Measurements from ENCODE around the gene TRAF1.

The TRAF1 gene

GRCh38 chr9:120875954-120876841 lies 50.4 kb downstream of the TRAF1 start:
- Histone ChIP-seq H3K4me1 (peaks cover 32 to 72% (median 58%) of the 10 kb centered on the region in 10 experiments), H3K4me3 (peak overlapping the region; percentile 63 to 81 (median 70)), H3K27ac (peak overlapping the region; percentile 53 to 98 (median 95)), H3K4me2 (peak overlapping the region; percentile 78 to 97 (median 89)), H3K36me3 (peaks cover 23 to 43% (median 35%) of the 10 kb centered on the region in 11 experiments; a peak in 21 of 22 replicates), H3K9ac (peak overlapping the region; percentile 79 to 96 (median 92)), H3K27me3 (no peaks in the 10 kb centered on the region), H3K9me3 (replicated peaks in 1 of 11) (0 out of 22 replicates have a peak, but pooled peaks cover 0 to 3% (median 0%) of the 10 kb centered on the region in 11 experiments), H4K20me1 (no peaks in the 10 kb centered on the region)
- TF ChIP-seq Cebpa-rat (IDR thresholded peaks at IDR 0.05): no peak

- TF ChIP-seq Cebpa-rat (IDR thresholded peaks at IDR 0.05): no peak
- Histone ChIP-seq H3K4me2 (peak overlapping the region; percentile 78 to 97 (median 89)), H3K27ac (peak overlapping the region; percentile 17 to 98 (median 95); a peak in 21 of 22 replicates), H3K36me3 (peaks cover 23 to 47% (median 41%) of the 10 kb centered on the region in 11 experiments; a peak in 21 of 22 replicates), H3K27me3 (no peaks in the 10 kb centered on the region), H3K9me3 (replicated peaks in 1 of 11) (no peaks in the 10 kb centered on the region), H3K4me3 (peak overlapping the region; percentile 63 to 81 (median 70)), H3K9ac (peak overlapping the region; percentile 79 to 96 (median 92)), H4K20me1 (no peaks in the 10 kb centered on the region), H3K4me1 (peaks cover 32 to 66% (median 54%) of the 10 kb centered on the region in 10 experiments)
These were observed 51.0 kb downstream of the TRAF1 start for GRCh38 chr9:120875643-120875953.

GRCh38 chr9:120875195-120875565 lies 51.4 kb downstream of the TRAF1 start:
- H3K4me2 ChIP-seq: peak overlapping the region; percentile 78 to 97 (median 89)
- peaks cover 23 to 51% (median 45%) of the 10 kb centered on the region in 11 experiments; a peak in 21 of 22 replicates for H3K36me3 ChIP-seq
- no peaks in the 10 kb centered on the region for H3K9me3 ChIP-seq (replicated peaks in 1 of 11)
- H3K27ac ChIP-seq: peak overlapping the region in 9 of 11 experiments; percentile 85 to 98 (median 95); a peak in 17 of 22 replicates
- TF ChIP-seq Cebpa-rat (IDR thresholded peaks at IDR 0.05): no peak
- H4K20me1 ChIP-seq: 0 out of 22 replicates have a peak, but pooled peaks cover 0 to 2% (median 0%) of the 10 kb centered on the region in 11 experiments
- no peaks in the 10 kb centered on the region for H3K27me3 ChIP-seq
- peak overlapping the region; percentile 79 to 96 (median 92); a peak in 19 of 22 replicates for H3K9ac ChIP-seq
- H3K4me1 ChIP-seq: peaks cover 36 to 65% (median 58%) of the 10 kb centered on the region in 10 experiments
- peak overlapping the region in 9 of 10 experiments; percentile 63 to 81 (median 71); a peak in 14 of 20 replicates for H3K4me3 ChIP-seq

GRCh38 chr9:120874226-120875194 lies 52.1 kb downstream of the TRAF1 start:
- H3K27me3 ChIP-seq: no peaks in the 10 kb centered on the region
- peaks cover 23 to 58% (median 52%) of the 10 kb centered on the region in 11 experiments; a peak in 21 of 22 replicates for H3K36me3 ChIP-seq
- peak overlapping the region; percentile 3 to 97 (median 87); a peak in 21 of 22 replicates for H3K4me2 ChIP-seq
- H3K27ac ChIP-seq: peak overlapping the region in 9 of 11 experiments; percentile 15 to 98 (median 95); a peak in 14 of 22 replicates
- no peak for TF ChIP-seq Cebpa-rat (IDR thresholded peaks at IDR 0.05)
- peaks cover 0 to 9% (median 0%) of the 10 kb centered on the region in 11 experiments; a peak in 1 of 22 replicates for H4K20me1 ChIP-seq
- H3K9ac ChIP-seq: peak overlapping the region in 9 of 11 experiments; percentile 26 to 96 (median 92); a peak in 14 of 22 replicates
- H3K4me1 ChIP-seq: peaks cover 42 to 65% (median 60%) of the 10 kb centered on the region in 10 experiments
- H3K4me3 ChIP-seq: peak overlapping the region in 1 of 10 experiments; percentile 81; a peak in 1 of 20 replicates
- H3K9me3 ChIP-seq (replicated peaks in 1 of 11): no peaks in the 10 kb centered on the region

- Histone ChIP-seq H3K36me3 (peaks cover 23 to 60% (median 53%) of the 10 kb centered on the region in 11 experiments; a peak in 21 of 22 replicates), H4K20me1 (peaks cover 0 to 9% (median 0%) of the 10 kb centered on the region in 11 experiments; a peak in 1 of 22 replicates), H3K9me3 (replicated peaks in 1 of 11) (no peaks in the 10 kb centered on the region), H3K4me3 (no peak overlapping the region), H3K27me3 (no peaks in the 10 kb centered on the region), H3K4me2 (0 out of 22 replicates have a peak overlapping the region, but pooled peaks of 2 of the 11 experiments have one; percentile 5 to 83), H3K4me1 (peaks cover 43 to 62% (median 56%) of the 10 kb centered on the region in 10 experiments), H3K9ac (peak overlapping the region in 2 of 11 experiments; percentile 26 to 36; a peak in 3 of 22 replicates), H3K27ac (peak overlapping the region in 3 of 11 experiments; percentile 30 to 98 (median 91); a peak in 2 of 22 replicates)
- no peak for TF ChIP-seq Cebpa-rat (IDR thresholded peaks at IDR 0.05)
These were observed 53.1 kb downstream of the TRAF1 start for GRCh38 chr9:120873512-120873911.

DNA sequence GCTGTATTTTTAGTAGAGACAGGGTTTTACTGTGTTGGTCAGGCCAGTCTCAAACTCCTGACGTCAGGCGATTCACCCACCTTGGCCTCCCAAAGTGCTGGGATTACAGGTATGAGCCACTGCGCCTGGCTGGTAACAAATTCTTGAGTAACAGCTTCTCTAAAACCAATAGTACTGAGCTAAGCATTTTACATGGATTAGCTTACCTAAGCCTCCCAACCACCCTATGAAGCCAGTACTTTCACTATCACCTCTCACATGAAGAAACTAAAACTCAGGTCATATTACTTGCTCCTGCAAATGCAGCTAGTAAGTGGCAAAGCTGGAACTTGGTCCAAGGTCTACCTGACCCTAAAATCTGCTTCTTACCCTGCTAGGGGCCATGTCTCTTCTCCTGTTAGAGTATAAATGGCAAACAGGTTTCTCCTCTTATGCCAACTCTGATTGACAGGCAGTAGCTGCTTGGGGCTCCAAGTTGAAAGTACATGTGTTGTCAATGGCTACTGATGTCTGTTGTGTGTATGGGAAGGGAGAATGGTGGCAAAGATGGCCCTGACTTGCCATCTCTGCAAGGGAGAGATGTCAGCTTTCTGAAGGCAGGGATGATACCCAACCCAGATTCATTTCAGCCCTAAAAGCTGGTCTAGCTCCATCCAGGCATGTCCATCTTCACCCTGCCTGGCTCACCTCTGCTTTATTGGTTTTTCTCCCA lies 53.6 kb downstream of the TRAF1 start:
- Histone ChIP-seq H3K9me3 (replicated peaks in 1 of 11) (no peaks in the 10 kb centered on the region), H4K20me1 (peaks cover 0 to 9% (median 0%) of the 10 kb centered on the region in 11 experiments; a peak in 1 of 22 replicates), H3K4me2 (0 out of 22 replicates have a peak overlapping the region, but pooled peaks of 2 of the 11 experiments have one; percentile 5 to 83), H3K4me3 (no peak overlapping the region), H3K36me3 (peaks cover 23 to 60% (median 53%) of the 10 kb centered on the region in 11 experiments; a peak in 21 of 22 replicates), H3K9ac (no peak overlapping the region), H3K27ac (peak overlapping the region in 2 of 11 experiments; percentile 8 to 30; a peak in 2 of 22 replicates), H3K4me1 (peaks cover 43 to 62% (median 55%) of the 10 kb centered on the region in 10 experiments), H3K27me3 (no peaks in the 10 kb centered on the region)
- no peak for TF ChIP-seq Cebpa-rat (IDR thresholded peaks at IDR 0.05)

DNA sequence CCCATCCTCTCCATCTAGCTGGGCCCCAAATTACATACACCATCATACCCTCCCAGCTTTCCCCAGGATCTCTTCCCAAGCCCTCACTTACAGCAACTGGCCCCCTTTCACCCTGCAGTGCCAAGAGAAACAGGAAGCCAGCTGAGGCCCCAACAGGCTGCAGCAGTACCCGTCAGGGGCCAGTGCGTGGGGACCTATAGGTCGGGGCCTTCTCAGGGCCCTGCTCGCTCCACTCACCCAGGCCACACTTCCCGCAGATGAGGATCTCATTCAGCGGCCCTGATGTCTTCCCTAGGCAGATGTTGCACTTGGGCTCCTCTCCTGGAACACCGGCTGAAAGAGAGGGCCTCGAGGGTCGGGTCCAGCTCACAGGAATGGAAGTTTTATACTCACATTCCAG lies 56.4 kb downstream of the TRAF1 start:
- Histone ChIP-seq H4K20me1 (peaks cover 0 to 15% (median 0%) of the 10 kb centered on the region in 11 experiments; a peak in 1 of 22 replicates), H3K36me3 (peaks cover 41 to 81% (median 77%) of the 10 kb centered on the region in 11 experiments), H3K27me3 (no peaks in the 10 kb centered on the region), H3K4me3 (no peak overlapping the region), H3K4me2 (peak overlapping the region; percentile 63 to 91 (median 85); a peak in 20 of 22 replicates), H3K9ac (peak overlapping the region in 6 of 11 experiments; percentile 2 to 78 (median 70); a peak in 5 of 22 replicates), H3K4me1 (peaks cover 30 to 48% (median 46%) of the 10 kb centered on the region in 10 experiments), H3K9me3 (replicated peaks in 1 of 11) (no peaks in the 10 kb centered on the region), H3K27ac (peak overlapping the region in 8 of 11 experiments; percentile 65 to 79 (median 72); a peak in 15 of 22 replicates)
- TF ChIP-seq Cebpa-rat (IDR thresholded peaks at IDR 0.05): no peak

Measured in BLaER1 treated with 17β-estradiol and CSF1 and Interleukin-3, amounts not matched to agents 10 nM and 100 nM (cell line).